SHP77 (cell line): ENCODE data around the gene ZBTB2.
A peak's percentile ranks its signal among the peaks of the same experiment; 100 is the strongest.
"Not testable (repeated sequence)": the region's sequence is repeated elsewhere in the genome, so short reads cannot be mapped to it uniquely, and the experiment has no call there.

Source experiments
- DNase-seq, 2 experiments: peaks; one replicate each; lab custom pipeline; 2025; lab: John Stamatoyannopoulos, UW

ZBTB2 gene

DNA sequence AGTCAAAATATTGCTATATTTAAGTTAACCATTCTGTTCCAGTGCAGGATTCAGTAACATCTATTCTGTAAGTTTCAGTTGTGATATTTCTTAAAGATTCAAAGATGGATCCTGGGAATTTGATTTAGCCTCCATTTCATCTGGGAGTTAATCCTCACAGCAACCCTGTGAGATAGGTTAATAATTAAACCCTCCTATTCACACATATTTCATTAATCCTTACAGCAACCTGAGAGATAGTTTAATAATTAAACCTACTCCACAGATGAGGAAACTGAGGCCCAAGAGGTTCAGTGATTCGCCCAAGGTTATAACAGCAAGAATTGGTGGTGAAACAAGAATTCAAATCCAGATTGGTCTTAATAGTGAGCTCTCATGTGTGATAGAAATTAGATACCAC is 10.9 kb upstream of the ZBTB2 start:
- DNase-seq, result no peak

DNA sequence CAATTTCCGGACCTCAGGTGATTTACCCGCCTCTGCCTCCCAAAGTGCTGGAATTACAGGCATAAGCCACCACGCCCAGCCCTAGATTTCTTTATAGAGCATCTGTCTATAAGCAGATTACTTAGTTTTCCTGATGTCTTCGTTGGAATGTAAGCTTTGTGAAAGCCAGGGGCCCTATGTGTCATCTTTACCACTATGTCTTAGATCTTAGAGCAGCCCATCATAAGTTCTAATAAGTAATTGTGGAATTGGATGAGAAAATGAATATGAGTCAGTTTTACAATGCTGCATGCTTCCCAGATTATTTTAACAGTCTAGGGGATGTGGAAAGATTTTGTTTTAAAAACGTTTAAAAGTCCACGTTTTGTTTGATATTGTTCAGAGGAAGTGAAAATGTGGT is 9.1 kb upstream of the ZBTB2 start:
- no peak for DNase-seq

GRCh38 chr6:151399679-151400078 is 8.3 kb upstream of the ZBTB2 start:
- DNase-seq, result no peak

DNA sequence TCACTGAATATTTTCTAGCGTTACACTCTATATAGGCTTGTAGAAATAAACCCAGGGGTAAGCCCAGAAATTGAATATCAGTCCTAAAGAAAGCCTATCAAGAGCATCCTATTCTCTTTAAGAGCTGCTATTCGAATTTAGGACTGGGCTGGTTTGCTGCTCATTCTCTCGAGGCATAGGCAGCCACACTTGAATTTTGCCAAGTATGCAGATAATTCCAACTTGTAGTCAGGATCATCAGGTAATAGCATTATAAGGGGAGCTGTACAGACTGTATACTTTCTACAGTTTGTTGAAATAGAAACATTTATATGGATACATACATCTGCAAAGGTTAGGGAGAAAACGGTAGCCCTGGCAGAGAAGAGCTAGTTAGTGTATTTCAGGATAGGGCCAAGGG is 2.1 kb upstream of the ZBTB2 start:
- DNase-seq, result no peak

DNA sequence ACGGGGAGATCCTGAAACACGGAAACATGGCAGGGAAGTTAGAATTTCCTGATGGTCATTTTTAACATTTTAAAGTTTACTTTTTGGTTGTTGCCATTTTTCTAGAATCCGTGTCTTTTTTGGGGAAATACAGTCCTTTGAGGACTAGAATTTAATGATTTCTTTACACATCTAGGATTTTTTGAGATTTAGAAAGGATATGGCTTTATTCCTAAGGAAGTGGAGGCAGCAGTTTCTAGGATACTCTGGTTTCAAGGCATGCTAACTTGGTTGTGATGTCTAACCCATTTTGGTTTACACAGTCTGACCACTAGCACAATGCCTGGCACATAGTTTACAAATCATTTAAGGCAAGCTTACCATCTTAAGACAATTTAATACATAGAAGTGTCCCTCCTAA is 1.1 kb upstream of the ZBTB2 start:
- DNase-seq, result no peak

DNA sequence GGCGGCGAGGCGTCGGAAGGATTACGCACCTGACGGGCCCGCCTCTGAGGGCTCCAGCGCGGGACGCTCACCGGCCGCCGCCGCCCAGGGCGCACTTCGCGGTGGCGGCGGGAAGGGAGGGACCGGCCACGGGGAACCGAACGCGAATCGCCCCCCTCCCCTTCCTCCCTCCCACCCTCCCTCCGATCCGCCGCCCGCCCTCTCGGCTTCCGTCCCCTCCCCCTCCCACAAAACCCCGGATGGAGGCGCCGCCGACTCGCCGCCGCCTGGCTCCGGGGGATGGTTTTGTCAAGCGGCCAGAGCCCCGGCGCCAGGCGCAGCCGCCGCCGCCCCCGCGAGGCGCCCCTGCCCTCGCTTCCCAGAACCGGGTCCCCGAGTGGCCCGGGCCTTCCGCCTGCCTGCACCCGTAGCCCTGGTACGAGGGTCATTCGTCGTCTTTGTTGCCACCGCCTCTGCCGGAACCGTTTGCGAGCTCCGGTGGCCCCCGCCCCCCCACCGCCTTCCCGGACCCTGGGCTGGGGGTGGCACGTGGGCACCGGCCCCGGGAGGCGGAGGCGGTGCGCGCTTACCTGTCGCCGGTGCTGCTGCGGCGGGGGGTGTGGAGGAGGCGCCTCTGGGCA is 398 bp downstream of the ZBTB2 start:
- peak; percentile 33 to 47 for DNase-seq

- peak; percentile 95 to 98 for DNase-seq
Measured at GRCh38 chr6:151390276-151390850, 996 bp downstream of the ZBTB2 start.

- DNase-seq, result peak in 1 of 2 experiments; percentile 32
Measured at GRCh38 chr6:151389618-151390275, 1.6 kb downstream of the ZBTB2 start.

- DNase-seq, result no peak
Measured at GRCh38 chr6:151388997-151389617, 2.3 kb downstream of the ZBTB2 start.

DNA sequence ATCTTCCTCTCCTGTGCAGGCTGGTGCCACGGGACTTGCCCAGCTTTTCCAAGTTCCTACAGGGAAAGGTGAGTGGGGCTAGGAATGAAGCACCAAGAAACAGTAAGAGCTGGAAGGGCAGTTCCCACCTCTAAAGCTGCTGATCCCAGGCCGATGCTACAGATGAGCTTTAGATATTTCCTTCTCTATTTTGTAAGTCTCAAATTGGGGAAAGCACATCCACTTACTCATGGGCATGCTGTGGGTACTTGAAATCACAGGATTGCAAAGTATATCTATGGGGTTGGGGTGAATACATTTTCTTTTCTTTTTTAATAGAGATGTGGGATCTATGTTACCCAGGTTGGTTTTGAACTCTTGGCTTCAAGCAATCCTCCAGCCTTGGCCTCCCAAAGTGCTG is 3.1 kb downstream of the ZBTB2 start:
- DNase-seq, result no peak

- DNase-seq, result no peak
Measured at GRCh38 chr6:151387175-151387970, 4.0 kb downstream of the ZBTB2 start.

DNA sequence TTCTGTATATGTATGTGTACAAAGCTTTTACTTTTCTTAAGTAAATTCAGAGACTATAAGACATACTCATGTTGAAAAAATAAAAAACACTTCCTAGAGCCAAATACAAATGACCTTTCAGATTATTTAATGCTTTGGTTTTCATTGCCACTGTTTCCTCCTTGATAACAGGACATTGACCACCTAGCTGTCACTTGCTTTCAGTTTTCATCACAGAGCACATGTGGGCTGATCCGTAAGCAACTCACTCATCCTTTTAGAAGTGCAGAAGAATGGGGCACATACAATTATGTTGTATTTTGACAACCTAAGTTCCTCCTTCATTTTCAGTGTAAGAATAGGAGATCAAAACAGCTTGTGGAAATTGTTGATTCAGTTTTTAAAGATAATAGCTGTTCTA is 6.2 kb downstream of the ZBTB2 start:
- no peak for DNase-seq

DNA sequence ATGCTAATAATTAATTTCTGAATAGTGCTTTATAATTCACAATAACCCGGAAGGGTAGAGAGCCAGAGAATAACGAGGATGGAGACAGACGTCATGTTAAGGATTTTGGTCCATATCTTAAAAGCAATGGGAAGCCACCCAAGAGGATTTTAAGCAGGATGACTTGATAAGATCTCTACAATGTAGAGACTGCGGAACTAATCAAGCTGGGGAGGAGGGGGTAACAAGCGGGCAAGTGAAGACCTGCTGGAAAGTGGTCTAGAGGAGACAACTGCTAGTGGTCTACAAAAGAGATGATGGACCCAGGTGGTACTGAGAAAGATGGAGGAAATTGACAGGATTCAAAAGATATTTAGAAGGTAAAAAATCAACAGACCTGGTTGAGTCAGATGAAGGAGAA is 7.2 kb downstream of the ZBTB2 start:
- DNase-seq, result no peak

DNA sequence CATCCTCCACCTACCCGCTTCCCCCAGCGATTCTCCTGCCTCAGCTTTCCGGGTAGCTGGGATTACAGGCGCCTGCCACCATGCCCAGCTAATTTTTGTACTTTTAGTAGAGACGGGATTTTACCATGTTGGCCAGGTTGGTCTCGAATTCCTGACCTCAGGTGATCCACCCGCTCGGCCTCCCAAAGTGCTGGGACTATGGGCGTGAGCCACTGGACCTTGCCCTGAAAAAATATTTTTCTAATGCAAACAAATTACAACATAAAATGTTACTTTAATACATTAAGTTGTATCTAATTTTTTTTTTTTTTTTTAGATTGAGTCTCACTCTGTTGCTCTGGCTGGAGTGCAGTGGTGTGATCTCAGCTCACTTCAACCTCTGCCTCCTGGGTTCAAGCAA is 8.7 kb downstream of the ZBTB2 start:
- DNase-seq, result not testable (repeated sequence)

GRCh38 chr6:151381722-151382121 is 9.6 kb downstream of the ZBTB2 start:
- DNase-seq, result no peak

- DNase-seq, result no peak
Measured at GRCh38 chr6:151380848-151381205, 10.5 kb downstream of the ZBTB2 start.

DNA sequence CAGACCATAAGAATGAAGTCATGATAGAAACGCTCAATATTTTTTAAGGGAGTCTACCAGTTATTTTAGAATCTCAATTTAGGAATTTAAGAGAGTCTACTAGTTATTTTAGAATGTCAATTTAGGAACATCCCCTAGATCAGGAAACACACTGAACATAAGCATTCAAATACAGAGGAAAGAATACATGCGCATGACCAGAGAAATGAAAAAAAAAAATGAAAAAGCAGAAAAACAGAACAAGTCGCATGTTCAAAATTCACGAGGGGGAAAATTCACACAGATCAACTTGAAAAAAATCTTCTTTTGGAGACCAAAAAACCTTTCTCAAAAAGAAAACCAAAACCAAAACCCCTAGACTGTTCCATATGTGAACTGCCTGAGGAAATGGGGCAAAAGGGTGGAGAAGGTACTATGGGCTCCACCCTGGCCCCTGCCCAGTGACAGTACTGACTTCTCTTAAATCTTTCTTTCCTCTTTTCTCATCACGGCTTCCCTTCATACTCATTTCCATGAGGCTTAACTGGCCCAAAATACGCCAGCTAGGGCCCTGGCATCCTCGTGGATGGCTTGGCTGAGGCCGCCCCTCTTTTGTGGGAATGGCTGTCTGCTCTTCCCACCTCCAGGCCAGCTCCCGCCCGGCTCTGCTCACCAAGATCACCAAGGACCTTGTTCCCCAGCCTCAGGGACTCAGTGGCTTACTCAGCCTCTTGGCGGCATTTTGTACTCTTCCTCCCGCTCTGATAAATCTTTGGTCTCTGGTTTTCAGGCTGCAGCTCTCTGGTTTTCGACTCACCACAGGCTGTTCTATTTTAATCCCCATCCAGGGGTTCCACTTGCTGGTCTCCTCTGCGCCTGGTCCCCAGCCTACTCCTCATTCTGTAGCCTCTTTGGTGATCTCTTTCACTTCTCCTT is 11.2 kb downstream of the ZBTB2 start:
- DNase-seq, result no peak

DNA sequence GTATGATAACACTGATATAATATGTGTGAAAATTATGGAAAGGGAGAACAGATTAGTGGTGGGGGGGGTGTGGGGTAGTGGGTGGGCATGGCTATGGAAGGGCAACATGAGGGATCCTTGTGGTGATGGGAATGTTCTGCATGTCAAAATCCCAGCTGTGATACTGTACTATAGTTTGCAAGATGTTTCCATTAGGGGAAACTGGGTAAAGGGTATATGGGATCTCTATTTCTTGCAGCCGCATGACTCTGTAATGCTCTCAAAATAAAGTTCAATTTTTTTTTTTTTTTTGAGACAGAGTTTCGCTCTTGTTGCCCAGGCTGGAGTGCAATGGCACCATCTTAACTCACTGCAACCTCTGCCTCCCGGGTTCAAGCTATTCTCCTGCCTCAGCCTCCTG is 14.3 kb downstream of the ZBTB2 start:
- no peak for DNase-seq

DNA sequence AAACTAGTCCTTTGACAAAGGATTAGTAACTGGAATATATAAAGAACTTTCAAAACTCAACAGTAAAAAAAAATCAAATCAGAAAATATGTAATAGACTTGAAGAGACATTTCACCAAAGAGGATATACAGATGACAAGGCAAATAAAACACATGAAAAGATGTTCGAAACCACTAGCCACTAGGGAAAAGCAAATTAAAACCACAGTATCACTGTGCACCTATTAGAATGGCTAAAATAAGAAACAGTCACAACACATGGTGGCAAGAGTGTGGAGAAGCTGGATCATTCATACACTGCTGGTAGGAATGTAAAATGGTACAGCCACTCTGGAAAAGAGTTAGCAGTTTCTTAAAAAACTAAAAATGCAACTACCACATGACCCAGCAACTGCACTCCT is 14.9 kb downstream of the ZBTB2 start:
- no peak for DNase-seq

DNA sequence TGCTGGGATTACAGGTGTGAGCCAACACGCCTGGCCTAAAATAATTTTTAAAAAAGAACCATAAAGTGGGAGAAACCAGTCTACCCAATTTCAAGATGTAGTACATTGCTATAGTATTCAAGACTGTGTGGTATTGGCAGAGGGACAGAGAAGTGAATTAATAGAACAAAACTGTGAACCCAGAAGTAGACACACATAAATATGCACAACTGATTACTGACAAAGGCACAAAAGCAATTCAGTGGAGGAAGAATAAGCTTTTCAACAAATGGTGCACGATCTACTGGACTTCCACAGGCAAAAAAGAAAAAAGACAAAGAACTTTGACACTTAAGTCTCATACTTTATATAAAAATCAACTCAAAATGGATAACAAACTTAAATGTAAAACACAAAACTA is 15.5 kb downstream of the ZBTB2 start:
- no peak for DNase-seq

DNA sequence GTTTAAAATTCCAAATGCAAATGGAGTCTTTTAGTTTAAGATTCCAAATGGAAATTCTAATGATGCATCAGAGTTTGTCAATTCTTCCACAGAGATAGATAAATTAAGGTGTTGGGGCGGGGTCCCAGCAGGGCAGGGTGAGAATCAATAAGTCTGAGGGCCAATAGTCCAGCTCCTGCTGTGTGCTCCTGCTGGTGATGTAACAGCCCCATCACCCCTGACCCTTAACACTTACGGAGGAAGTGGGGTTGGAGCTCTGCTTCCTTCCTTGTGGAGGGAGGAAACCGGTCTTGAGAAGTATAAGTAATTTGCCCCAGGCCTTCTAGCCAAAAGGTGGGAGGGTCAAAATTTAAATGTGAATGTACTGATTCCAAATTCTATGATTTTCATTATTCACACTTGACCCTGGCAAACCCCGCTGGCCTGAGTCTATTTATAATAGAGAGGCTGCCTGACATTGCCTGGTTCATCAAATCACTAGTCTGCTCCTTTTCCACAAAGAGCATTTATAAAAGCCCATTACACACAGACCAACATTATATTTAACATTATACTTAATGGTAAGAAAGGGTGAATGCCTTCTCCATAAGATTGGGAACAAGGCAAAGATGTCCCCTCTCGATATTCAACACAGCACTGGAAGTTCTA is 17.2 kb downstream of the ZBTB2 start:
- no peak for DNase-seq
